ENCODE data around the gene OCIAD2.

DNA sequence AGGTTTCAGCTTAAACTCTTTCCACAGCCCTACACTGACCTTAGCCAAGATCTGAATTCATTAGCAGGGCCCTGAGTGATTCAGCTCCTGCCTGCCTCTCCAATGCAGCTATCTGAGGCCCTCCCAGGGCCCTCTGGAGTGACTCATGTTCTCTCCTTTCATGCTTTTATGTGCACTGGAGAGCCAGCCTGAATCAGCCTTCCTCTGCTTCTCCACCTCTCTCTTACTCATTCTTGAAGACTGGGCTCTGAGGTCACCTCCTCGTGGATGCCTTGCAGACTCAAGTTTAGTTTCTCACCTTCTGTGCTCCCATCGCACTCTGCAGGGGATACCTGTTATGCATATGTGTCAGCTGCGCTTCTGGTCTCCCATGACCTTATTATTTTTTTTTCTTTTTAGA is 3.1 kb upstream of the OCIAD2 start:
- TF ChIP-seq EGR1 (IDR thresholded peaks at IDR 0.05; ENCODE audit: low read depth): no peak
- TF ChIP-seq, protein P1, sequence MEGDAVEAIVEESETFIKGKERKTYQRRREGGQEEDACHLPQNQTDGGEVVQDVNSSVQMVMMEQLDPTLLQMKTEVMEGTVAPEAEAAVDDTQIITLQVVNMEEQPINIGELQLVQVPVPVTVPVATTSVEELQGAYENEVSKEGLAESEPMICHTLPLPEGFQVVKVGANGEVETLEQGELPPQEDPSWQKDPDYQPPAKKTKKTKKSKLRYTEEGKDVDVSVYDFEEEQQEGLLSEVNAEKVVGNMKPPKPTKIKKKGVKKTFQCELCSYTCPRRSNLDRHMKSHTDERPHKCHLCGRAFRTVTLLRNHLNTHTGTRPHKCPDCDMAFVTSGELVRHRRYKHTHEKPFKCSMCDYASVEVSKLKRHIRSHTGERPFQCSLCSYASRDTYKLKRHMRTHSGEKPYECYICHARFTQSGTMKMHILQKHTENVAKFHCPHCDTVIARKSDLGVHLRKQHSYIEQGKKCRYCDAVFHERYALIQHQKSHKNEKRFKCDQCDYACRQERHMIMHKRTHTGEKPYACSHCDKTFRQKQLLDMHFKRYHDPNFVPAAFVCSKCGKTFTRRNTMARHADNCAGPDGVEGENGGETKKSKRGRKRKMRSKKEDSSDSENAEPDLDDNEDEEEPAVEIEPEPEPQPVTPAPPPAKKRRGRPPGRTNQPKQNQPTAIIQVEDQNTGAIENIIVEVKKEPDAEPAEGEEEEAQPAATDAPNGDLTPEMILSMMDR (IDR thresholded peaks at IDR 0.05 in 2 of 3, conservative IDR thresholded peaks at IDR 0.05 in 1 of 3; ENCODE audit: borderline replicate concordance in 1 of 3, insufficient read depth in 1 of 3, low read depth in 2 of 3, low read length in 2 of 3): no peak
- peak; percentile 16 for TF ChIP-seq YY1 (IDR thresholded peaks at IDR 0.05; ENCODE audit: extremely low read depth, insufficient replicate concordance, low read depth, low read length)
- TF ChIP-seq POLR2A (IDR thresholded peaks at IDR 0.05; ENCODE audit: borderline replicate concordance, extremely low read depth, insufficient read depth, insufficient read length): no peak
- TF ChIP-seq ZBTB33 (IDR thresholded peaks at IDR 0.05; ENCODE audit: extremely low read depth, insufficient replicate concordance, low read length): no peak
- TF ChIP-seq SIN3A (IDR thresholded peaks at IDR 0.05; ENCODE audit: low read depth): 0 out of 2 replicates have a peak, but pooled peaks have one; percentile 20
